HEK293T (cell line): ENCODE measurements around the gene RPUSD1.
A peak's percentile ranks its signal among the peaks of the same experiment; 100 is the strongest.
"Not testable (repeated sequence)": the region's sequence is repeated elsewhere in the genome, so short reads cannot be mapped to it uniquely, and the experiment has no call there.

Source experiments
- CTCF ChIA-PET: fragments of 350-600 bp; formaldehyde crosslinking; extraction: SDS; loops from one replicate; lab custom pipeline; 2021; ENCODE audit warnings: antibody characterized with exemption, inconsistent platforms; lab: Yijun Ruan, JAX
- POLR2A ChIA-PET: fragments of 350-600 bp; formaldehyde crosslinking; extraction: SDS; loops from one replicate; lab custom pipeline; 2020; ENCODE audit warnings: antibody characterized with exemption, inconsistent platforms; lab: Yijun Ruan, JAX
- DNase-seq: peaks from one replicate; pipeline ENCODE4 v3.0.0; 2012; ENCODE audit warnings: mixed read lengths; ENCODE audit errors: extremely low spot score
- ARNT ChIP-seq: fragments of 450-650 bp; IDR thresholded peaks from 2 replicates; pipeline ENCODE4 v1.6.1; 2017; ENCODE audit warnings: mild to moderate bottlenecking
- BHLHE40 ChIP-seq: fragments of 450-650 bp; IDR thresholded peaks from 2 replicates; pipeline ENCODE4 v1.6.1; 2016; ENCODE audit warnings: mild to moderate bottlenecking, moderate library complexity, borderline replicate concordance
- CTBP1 ChIP-seq: fragments of 450-650 bp; IDR thresholded peaks from 2 replicates; pipeline ENCODE4 v1.6.1; 2016; ENCODE audit warnings: borderline replicate concordance
- ELF4 ChIP-seq: fragments of 450-650 bp; IDR thresholded peaks from 2 replicates; pipeline ENCODE4 v1.6.1; 2017; ENCODE audit warnings: antibody characterized with exemption
- FOXA1 ChIP-seq: fragments of 450-650 bp; IDR thresholded peaks from 2 replicates; pipeline ENCODE4 v1.6.1; 2016; ENCODE audit warnings: mild to moderate bottlenecking
- FOXK2 ChIP-seq: fragments of 450-650 bp; IDR thresholded peaks from 2 replicates; pipeline ENCODE4 v1.6.1; 2016; ENCODE audit warnings: mild to moderate bottlenecking
- FOXM1 ChIP-seq: fragments of 450-650 bp; IDR thresholded peaks from 2 replicates; pipeline ENCODE4 v1.6.1; 2017; ENCODE audit warnings: mild to moderate bottlenecking, borderline replicate concordance
- HDGF ChIP-seq: fragments of 450-650 bp; IDR thresholded peaks from 2 replicates; pipeline ENCODE4 v1.6.1; 2017; ENCODE audit warnings: antibody characterized with exemption, borderline replicate concordance
- L3MBTL2 ChIP-seq: fragments of 450-650 bp; conservative IDR thresholded peaks from 2 replicates; pipeline ENCODE4 v1.6.1; 2016; ENCODE audit warnings: mild to moderate bottlenecking
- LEF1 ChIP-seq: fragments of 450-650 bp; IDR thresholded peaks from 2 replicates; pipeline ENCODE4 v1.6.1; 2017; ENCODE audit warnings: mild to moderate bottlenecking, borderline replicate concordance
- NFRKB ChIP-seq: fragments of 450-650 bp; IDR thresholded peaks from 2 replicates; pipeline ENCODE4 v1.6.1; 2016; ENCODE audit warnings: mild to moderate bottlenecking, moderate library complexity
- PKNOX1 ChIP-seq: fragments of 450-650 bp; IDR thresholded peaks from 2 replicates; pipeline ENCODE4 v1.6.1; 2016
- SP1 ChIP-seq: fragments of 450-650 bp; IDR thresholded peaks from 2 replicates; pipeline ENCODE4 v1.6.1; 2017
- SUZ12 ChIP-seq: fragments of 450-650 bp; IDR thresholded peaks from 2 replicates; pipeline ENCODE4 v1.6.1; 2016; ENCODE audit warnings: mild to moderate bottlenecking
- TARDBP ChIP-seq: fragments of 450-650 bp; IDR thresholded peaks from 2 replicates; pipeline ENCODE4 v1.6.1; 2016
- ZNF384 ChIP-seq: fragments of 450-650 bp; IDR thresholded peaks from 2 replicates; pipeline ENCODE4 v1.6.1; 2016

RPUSD1 gene

GRCh38 chr16:749010-749409, 39.2 kb downstream of the RPUSD1 start:
- no peak for TF ChIP-seq SUZ12
- no peak for TF ChIP-seq SP1
- no peak for TF ChIP-seq BHLHE40
- CTCF ChIA-PET, result interaction anchor here (0.6 kb wide), 1 partner anchor 29 kb away, joined by 3 read pairs; no protein-coding TSS in a partner anchor
- no peak for DNase-seq
- POLR2A ChIA-PET, result interaction anchor here (0.8 to 2.0 kb wide), 2 partner anchors 11 to 27 kb away, joined by 5 read pairs; partner anchors contain the start of gene MSLN

- ChIA-PET POLR2A (interaction anchor here (0.8 kb wide), 1 partner anchor 27 kb away, joined by 5 read pairs; no protein-coding TSS in a partner anchor), CTCF (no interaction called here)
- TF ChIP-seq FOXA1, result no peak
- no peak for TF ChIP-seq PKNOX1
- TF ChIP-seq TARDBP, result no peak
- no peak for TF ChIP-seq ELF4
- TF ChIP-seq FOXM1, result no peak
- TF ChIP-seq NFRKB, result no peak
- TF ChIP-seq BHLHE40, result no peak
- DNase-seq, result no peak
Observed at GRCh38 chr16:747978-748746, 40.0 kb downstream of the RPUSD1 start.

- ChIA-PET POLR2A (interaction anchor here (0.6 kb wide), 1 partner anchor 39 kb away, joined by 3 read pairs; no protein-coding TSS in a partner anchor), CTCF (no interaction called here)
- no peak for DNase-seq
- no peak for TF ChIP-seq TARDBP
- no peak for TF ChIP-seq FOXK2
- no peak for TF ChIP-seq FOXM1
- no peak for TF ChIP-seq FOXA1
- TF ChIP-seq L3MBTL2, result no peak
- no peak for TF ChIP-seq ZNF384
- TF ChIP-seq HDGF, result no peak
- no peak for TF ChIP-seq SUZ12
- no peak for TF ChIP-seq NFRKB
- no peak for TF ChIP-seq LEF1
- no peak for TF ChIP-seq ARNT
- no peak for TF ChIP-seq BHLHE40
- no peak for TF ChIP-seq CTBP1
Observed at GRCh38 chr16:746637-747036, 41.5 kb downstream of the RPUSD1 start.

GRCh38 chr16:745739-746138, 42.4 kb downstream of the RPUSD1 start:
- ChIA-PET CTCF (interaction anchor here (0.9 kb wide), 1 partner anchor 26 kb away, joined by 3 read pairs; no protein-coding TSS in a partner anchor), POLR2A (interaction anchor here (0.9 to 1.4 kb wide), 3 partner anchors 25 to 40 kb away, joined by 3 to 5 read pairs (median 4); partner anchors contain the start of gene ANTKMT)
- TF ChIP-seq PKNOX1 (no peak), SP1 (no peak), L3MBTL2 (no peak), NFRKB (no peak), FOXK2 (no peak)
- peak; percentile 70 for DNase-seq

GRCh38 chr16:743794-744500, 44.2 kb downstream of the RPUSD1 start:
- ChIA-PET POLR2A (interaction anchor here (0.8 to 1.4 kb wide), 4 partner anchors 16 to 31 kb away, joined by 3 to 7 read pairs (median 4); partner anchors contain the start of gene ANTKMT), CTCF (interaction anchor here (1.1 kb wide), 1 partner anchor 8 kb away, joined by 3 read pairs; no protein-coding TSS in a partner anchor)
- DNase-seq, result no peak
- TF ChIP-seq ELF4 (no peak), BHLHE40 (no peak), FOXK2 (no peak), PKNOX1 (no peak), SUZ12 (no peak), ARNT (no peak), TARDBP (no peak), NFRKB (no peak), L3MBTL2 (no peak), ZNF384 (no peak), FOXM1 (no peak)

GRCh38 chr16:742894-743293, 45.3 kb downstream of the RPUSD1 start:
- ChIA-PET CTCF (interaction anchor here (1.1 kb wide), 1 partner anchor 7 kb away, joined by 3 read pairs; no protein-coding TSS in a partner anchor), POLR2A (interaction anchor here (0.6 to 1.4 kb wide), 5 partner anchors 11 to 30 kb away, joined by 3 to 5 read pairs (median 3); no protein-coding TSS in a partner anchor)

More at GRCh38 chr16:742894-743293, 45.3 kb downstream of the RPUSD1 start:
- DNase-seq, result not testable (repeated sequence)
